AG04450 (cell line): ENCODE measurements around the gene CTTNBP2. TPM values are rescaled to one million over a fixed set of nuclear protein-coding genes. Genes with fewer than 3 reads are reported as not detected.

ENCODE experiments used
- CTCF ChIA-PET: fragments of 300-600, 350-600 bp; formaldehyde crosslinking; extraction: SDS; loops from one replicate; lab custom pipeline; 2022; ENCODE audit warnings: antibody characterized with exemption, inconsistent platforms; lab: Charles Lee
- POLR2A ChIA-PET: fragments of 350-600 bp; formaldehyde crosslinking; extraction: SDS; loops from one replicate; lab custom pipeline; 2021; ENCODE audit warnings: antibody characterized with exemption, inconsistent platforms; lab: Yijun Ruan, JAX
- DNase-seq: peaks from one replicate; pipeline ENCODE4 v3.0.0-alpha.2; 2011; ENCODE audit warnings: low read depth, low spot score
- H3K27ac ChIP-seq: one replicate; pipeline ENCODE4 v1.5.1; 2012; ENCODE audit warnings: low read depth, low read length, control low read depth
- H3K27me3 ChIP-seq: one replicate; pipeline ENCODE4 v1.6.0; 2012; ENCODE audit warnings: low read length; ENCODE audit not compliant: control insufficient read depth, insufficient read depth
- H3K4me3 ChIP-seq: 2 replicates; pipeline ENCODE4 v1.5.1; 2011; ENCODE audit warnings: mild to moderate bottlenecking, low read depth, low read length, control low read depth
- H3K9me3 ChIP-seq: 2 replicates; pipeline ENCODE4 v1.5.1; 2012; ENCODE audit warnings: low read length; ENCODE audit not compliant: control insufficient read depth, insufficient read depth
- polyA plus RNA-seq: library from polyadenylated mRNA; depleted of rRNA; stranded (reverse); fragments of >200 nt; gene quantifications from 2 replicates; pipeline ENCODE4 v1.2.3, GENCODE V29; 2011
- TF ChIP-seq, protein P1 (sequence below): IDR thresholded peaks from 2 replicates; pipeline ENCODE4 v1.5.1; 2011; ENCODE audit warnings: low read depth, low read length, control low read depth, inconsistent platforms

The CTTNBP2 gene
- polyA plus RNA-seq, 1 experiment: 14.4 TPM

DNA sequence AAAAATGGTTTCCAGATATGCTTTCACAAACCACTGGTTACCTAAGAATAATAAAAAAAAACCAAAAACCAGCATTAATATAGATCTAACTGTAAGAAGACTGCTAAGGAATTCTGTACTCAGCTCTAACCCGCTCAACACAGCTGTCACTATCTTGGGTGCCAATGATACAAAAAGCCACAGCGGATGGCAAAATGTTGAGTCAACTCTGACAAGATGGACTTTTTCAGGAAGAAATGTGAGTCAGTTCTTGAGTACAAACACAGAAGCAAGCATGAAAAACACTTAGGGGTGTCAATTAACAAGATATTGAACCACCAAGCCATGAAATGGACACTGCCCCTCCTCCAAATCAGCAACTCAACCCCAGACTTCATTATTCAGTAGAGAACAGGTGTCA is 55.0 kb downstream of the CTTNBP2 start:
- ChIA-PET CTCF (no interaction called here), POLR2A (no interaction called here)
- TF ChIP-seq, protein P1, sequence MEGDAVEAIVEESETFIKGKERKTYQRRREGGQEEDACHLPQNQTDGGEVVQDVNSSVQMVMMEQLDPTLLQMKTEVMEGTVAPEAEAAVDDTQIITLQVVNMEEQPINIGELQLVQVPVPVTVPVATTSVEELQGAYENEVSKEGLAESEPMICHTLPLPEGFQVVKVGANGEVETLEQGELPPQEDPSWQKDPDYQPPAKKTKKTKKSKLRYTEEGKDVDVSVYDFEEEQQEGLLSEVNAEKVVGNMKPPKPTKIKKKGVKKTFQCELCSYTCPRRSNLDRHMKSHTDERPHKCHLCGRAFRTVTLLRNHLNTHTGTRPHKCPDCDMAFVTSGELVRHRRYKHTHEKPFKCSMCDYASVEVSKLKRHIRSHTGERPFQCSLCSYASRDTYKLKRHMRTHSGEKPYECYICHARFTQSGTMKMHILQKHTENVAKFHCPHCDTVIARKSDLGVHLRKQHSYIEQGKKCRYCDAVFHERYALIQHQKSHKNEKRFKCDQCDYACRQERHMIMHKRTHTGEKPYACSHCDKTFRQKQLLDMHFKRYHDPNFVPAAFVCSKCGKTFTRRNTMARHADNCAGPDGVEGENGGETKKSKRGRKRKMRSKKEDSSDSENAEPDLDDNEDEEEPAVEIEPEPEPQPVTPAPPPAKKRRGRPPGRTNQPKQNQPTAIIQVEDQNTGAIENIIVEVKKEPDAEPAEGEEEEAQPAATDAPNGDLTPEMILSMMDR: no peak
- no peak for DNase-seq
- no peak overlapping the region for H3K27ac ChIP-seq
- H3K27me3 ChIP-seq: no peaks in the 10 kb centered on the region
- no peak overlapping the region for H3K4me3 ChIP-seq
- H3K9me3 ChIP-seq: no peaks in the 10 kb centered on the region

DNA sequence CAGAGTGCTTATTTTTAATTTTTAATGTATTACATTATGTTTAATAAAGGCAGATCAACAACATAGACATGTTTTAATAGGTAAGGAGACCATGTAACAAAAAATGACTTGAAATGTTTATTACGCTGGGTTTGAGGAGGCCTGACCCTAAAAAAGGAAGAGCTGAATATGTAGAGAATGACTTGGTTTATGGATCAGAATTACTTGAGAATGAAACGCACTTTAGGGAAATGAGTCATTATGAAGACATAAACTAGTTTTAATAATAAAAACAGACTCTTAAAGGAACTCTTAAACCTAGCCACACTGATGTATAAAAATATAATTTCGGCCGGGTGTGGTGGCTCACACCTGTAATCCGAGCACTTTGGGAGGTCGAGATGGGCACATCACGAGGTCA is 56.5 kb downstream of the CTTNBP2 start:
- TF ChIP-seq, protein P1: no peak
- ChIA-PET POLR2A (no interaction called here), CTCF (no interaction called here)
- Histone ChIP-seq H3K27me3 (no peaks in the 10 kb centered on the region), H3K9me3 (no peaks in the 10 kb centered on the region), H3K27ac (no peak overlapping the region), H3K4me3 (no peak overlapping the region)
- no peak for DNase-seq

DNA sequence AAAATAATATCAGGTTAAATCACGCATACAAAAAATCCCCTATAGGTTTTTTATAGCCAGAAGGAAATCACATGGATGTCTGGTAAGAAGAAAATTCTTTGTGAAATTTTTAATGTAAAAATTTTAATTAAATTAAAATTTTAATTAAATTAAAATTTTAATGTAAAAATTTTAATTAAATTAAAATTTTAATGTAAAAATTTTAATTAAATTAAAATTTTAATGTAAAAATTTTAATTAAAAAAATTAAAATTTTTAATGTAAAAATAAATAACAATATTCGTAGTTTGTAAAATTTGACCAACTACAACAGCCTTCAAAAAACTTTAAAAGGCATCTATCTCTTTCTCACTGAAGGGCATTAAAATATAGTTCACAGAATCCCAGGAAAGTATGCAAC is 61.5 kb downstream of the CTTNBP2 start:
- POLR2A ChIA-PET: no interaction called here

DNA sequence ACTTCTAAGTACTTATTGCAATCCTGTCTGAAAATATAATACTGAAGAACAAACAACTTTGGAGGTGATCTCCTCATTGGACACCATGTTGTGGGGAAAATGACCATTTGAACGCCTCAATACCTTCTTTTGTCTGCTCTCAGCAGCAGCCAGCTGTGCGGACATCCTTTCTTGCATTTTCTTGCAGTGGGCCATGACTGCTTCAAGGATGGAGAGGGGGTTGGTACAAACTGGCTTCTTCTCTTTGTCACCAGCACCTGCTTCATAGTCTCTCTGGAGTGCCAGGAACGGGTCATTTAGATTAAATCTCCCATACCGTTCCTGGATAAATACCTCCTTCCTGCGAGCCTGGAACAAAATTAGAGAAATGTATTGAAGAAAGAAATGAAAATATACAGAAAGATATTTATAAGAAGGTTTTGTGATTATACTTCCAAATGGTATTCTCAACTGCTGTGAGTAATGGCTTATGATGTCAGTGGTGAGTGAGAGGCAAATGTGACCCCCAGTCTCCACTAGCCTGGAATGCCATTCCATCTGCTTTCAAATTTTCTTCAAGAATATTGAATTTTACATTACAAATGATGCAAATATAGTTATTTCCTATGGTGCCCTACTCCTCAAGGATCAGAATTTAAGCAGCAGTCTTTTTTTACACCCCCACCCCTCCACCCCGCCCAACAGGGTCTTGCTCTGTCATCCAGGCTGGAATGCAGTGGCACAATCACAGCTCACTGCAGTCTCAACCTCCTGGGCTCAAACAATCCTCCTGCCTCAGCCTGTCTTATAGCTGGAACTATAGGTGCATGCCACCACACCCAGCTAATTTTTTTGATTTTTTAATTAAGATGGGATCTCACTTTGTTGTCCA is 62.4 kb downstream of the CTTNBP2 start:
- CTCF ChIA-PET: no interaction called here

More for the DNA sequence above, 61.5 kb downstream of the CTTNBP2 start:
- H3K4me3 ChIP-seq: no peak overlapping the region
- CTCF ChIA-PET: no interaction called here
- DNase-seq: no peak
- TF ChIP-seq, protein P1: no peak
- no peaks in the 10 kb centered on the region for H3K9me3 ChIP-seq
- no peaks in the 10 kb centered on the region for H3K27me3 ChIP-seq
- H3K27ac ChIP-seq: no peak overlapping the region

DNA sequence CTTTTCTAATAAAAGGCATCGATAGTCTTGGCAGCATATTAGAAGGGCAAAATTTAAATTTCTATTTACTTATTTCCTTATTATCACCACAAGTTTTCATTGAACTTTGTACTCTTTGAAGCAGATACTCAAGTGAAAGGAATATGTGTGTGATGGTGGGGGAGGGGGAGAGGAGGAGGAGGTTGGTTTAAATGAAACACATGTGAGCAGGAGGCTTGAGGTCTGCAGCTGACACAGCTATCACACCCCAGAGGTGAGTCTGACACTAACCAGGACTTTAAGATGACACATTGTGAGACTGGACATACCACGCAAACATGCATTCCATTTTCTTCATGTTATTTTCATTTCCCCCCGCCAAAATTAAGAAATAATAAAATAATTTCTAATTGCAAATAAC is 63.3 kb downstream of the CTTNBP2 start:
- TF ChIP-seq, protein P1: no peak
- Histone ChIP-seq H3K27ac (no peak overlapping the region), H3K27me3 (no peaks in the 10 kb centered on the region), H3K9me3 (no peaks in the 10 kb centered on the region), H3K4me3 (no peak overlapping the region)
- POLR2A ChIA-PET: no interaction called here
- CTCF ChIA-PET: no interaction called here
- no peak for DNase-seq

More for the DNA sequence above, 62.4 kb downstream of the CTTNBP2 start:
- TF ChIP-seq, protein P1: no peak
- Histone ChIP-seq H3K27ac (peak overlapping the region; percentile 39), H3K9me3 (no peaks in the 10 kb centered on the region), H3K4me3 (no peak overlapping the region), H3K27me3 (no peaks in the 10 kb centered on the region)
- POLR2A ChIA-PET: no interaction called here
- no peak for DNase-seq
